Endothelial cell of umbilical vein (primary cell): Measurements from ENCODE around the gene ATAT1. TPM values are rescaled to one million over a fixed set of nuclear protein-coding genes. Genes with fewer than 3 reads are reported as not detected.
A peak's percentile ranks its signal among the peaks of the same experiment; 100 is the strongest.

Source experiments
- BruUV-seq: library from RNA; stranded (reverse); fragments of 400-500 nt; replicated peaks from 2 replicates; lab custom pipeline; 2021; lab: Mats Ljungman, UMichigan
- CTCF ChIA-PET: fragments of 300-600, 350-600 bp; sonication (Branson Sonifier 250); formaldehyde crosslinking; loops from one replicate; lab custom pipeline; 2021; ENCODE audit warnings: antibody characterized with exemption, inconsistent platforms; lab: Charles Lee
- POLR2A ChIA-PET: fragments of 300-600, 350-600 bp; sonication (Branson Sonifier 250); formaldehyde crosslinking; loops from one replicate; lab custom pipeline; 2021; ENCODE audit warnings: antibody characterized with exemption, inconsistent platforms; lab: Charles Lee
- DNase-seq: peaks from one replicate; pipeline ENCODE4 v3.0.0-alpha.2; 2011; ENCODE audit warnings: low read depth, low spot score
- FAIRE-seq: peaks from 2 replicates; lab custom pipeline; 2011; peaks lifted over from hg19 to GRCh38; lab: Jason Lieb, UNC
- H2AFZ ChIP-seq: 2 replicates; pipeline ENCODE4 v1.6.0; 2012; ENCODE audit warnings: low read depth, low read length, control low read depth, inconsistent platforms
- H3K27ac ChIP-seq: 2 replicates; pipeline ENCODE4 v1.5.1; 2011; ENCODE audit warnings: low read depth, mild to moderate bottlenecking, control low read depth, low read length, moderate library complexity; ENCODE audit not compliant: insufficient read depth
- H3K27me3 ChIP-seq, 2 experiments: 2 replicates each; pipeline versions ENCODE4 v1.6.0 to v1.6.1; 2011; ENCODE audit warnings: low read length in 2 of 2, mixed read lengths in 1 of 2; ENCODE audit not compliant: control insufficient read depth in 2 of 2, insufficient read depth in 2 of 2
- H3K36me3 ChIP-seq, 2 experiments: 2 replicates in 1 of 2; 3 replicates in 1 of 2; pipeline ENCODE4 v1.5.1; 2011; ENCODE audit warnings: low read length in 2 of 2, mild to moderate bottlenecking in 1 of 2, moderate library complexity in 1 of 2; ENCODE audit not compliant: control insufficient read depth in 2 of 2, insufficient read depth in 2 of 2; ENCODE audit errors: extremely low read depth in 1 of 2
- H3K4me1 ChIP-seq: 3 replicates; pipeline ENCODE4 v1.5.1; 2011; ENCODE audit warnings: mild to moderate bottlenecking, low read length; ENCODE audit not compliant: control insufficient read depth, insufficient read depth; ENCODE audit errors: extremely low read depth
- H3K4me2 ChIP-seq: 2 replicates; pipeline ENCODE4 v1.6.1; 2011; ENCODE audit warnings: low read length, control low read depth, mixed read lengths; ENCODE audit not compliant: insufficient read depth
- H3K4me3 ChIP-seq, 3 experiments: fragments of 200-600 bp in 1 of 3; sonication (generic), shearing (Covaris generic) in 1 of 3; replicated peaks in 1 of 3; 2 replicates each; pipeline ENCODE4 v1.5.1; 2011 to 2016; ENCODE audit warnings: control low read depth in 3 of 3, low read length in 3 of 3, mild to moderate bottlenecking in 2 of 3, inconsistent platforms in 1 of 3, low read depth in 1 of 3, moderate library complexity in 1 of 3; ENCODE audit not compliant: insufficient read depth in 1 of 3
- H3K79me2 ChIP-seq: 2 replicates; pipeline ENCODE4 v1.6.0; 2012; ENCODE audit warnings: low read length, inconsistent platforms; ENCODE audit not compliant: control insufficient read depth, insufficient read depth
- H3K9ac ChIP-seq: replicated peaks from 2 replicates; pipeline ENCODE3; 2011; ENCODE audit warnings: low read length, control low read depth; ENCODE audit not compliant: insufficient read depth; ENCODE audit errors: extremely low read depth
- H3K9me1 ChIP-seq: replicated peaks from 3 replicates; pipeline ENCODE4 v1.6.0; 2011; ENCODE audit warnings: mild to moderate bottlenecking, low read length; ENCODE audit not compliant: control insufficient read depth, insufficient read depth; ENCODE audit errors: extremely low read depth
- H3K9me3 ChIP-seq: replicated peaks from 2 replicates; pipeline ENCODE4 v1.5.1; 2012; ENCODE audit warnings: low read length, inconsistent platforms; ENCODE audit not compliant: control insufficient read depth, insufficient read depth
- H4K20me1 ChIP-seq: replicated peaks from 2 replicates; pipeline ENCODE3; 2011; ENCODE audit warnings: mild to moderate bottlenecking, low read length; ENCODE audit not compliant: control insufficient read depth, insufficient read depth; ENCODE audit errors: extremely low read depth
- CTCF ChIP-seq, 2 donors: IDR thresholded peaks; 1 replicate in 1 of 2; 2 replicates in 1 of 2; pipeline ENCODE4 v1.5.1; 2011; ENCODE audit warnings: low read length in 2 of 2, mild to moderate bottlenecking in 2 of 2, moderate library complexity in 2 of 2, control low read depth in 1 of 2, inconsistent platforms in 1 of 2, low read depth in 1 of 2; ENCODE audit not compliant: insufficient read depth in 1 of 2; ENCODE audit errors: extremely low read depth in 1 of 2
- GATA2 ChIP-seq: IDR thresholded peaks from 2 replicates; pipeline ENCODE4 v1.7.0; 2011; ENCODE audit warnings: low read depth, mild to moderate bottlenecking, moderate library complexity, mixed read lengths, low read length; ENCODE audit not compliant: insufficient read length, insufficient read depth
- MAX ChIP-seq: IDR thresholded peaks from 2 replicates; pipeline ENCODE4 v1.6.1; 2011; ENCODE audit not compliant: insufficient read depth, insufficient read length
- POLR2AphosphoS5 ChIP-seq: IDR thresholded peaks from 2 replicates; pipeline ENCODE4 v1.6.1; 2012; ENCODE audit warnings: low read depth, mild to moderate bottlenecking, control low read depth, low read length, moderate library complexity; ENCODE audit not compliant: insufficient read depth
- dilution Hi-C: fragments of 300-500 bp; cut with MboI; formaldehyde crosslinking; loops from one replicate; pipeline ENCODE4 v1.15.0; 2019; ENCODE audit warnings: low sequenced_read_pairs; ENCODE audit not compliant: extremely low pct_ligation_motif_present
- intact Hi-C: fragments of 100-400 bp; cut with micrococcal nuclease; formaldehyde crosslinking; loops from one replicate; pipeline ENCODE4 v1.10.0; 2022
- polyA plus RNA-seq, 4 experiments: library from polyadenylated mRNA; depleted of rRNA in 3 of 4; stranded (reverse) in 3 of 4; unstranded in 1 of 4; fragments of >200 nt; gene quantifications; 2 replicates each; pipeline versions ENCODE4 v1.2.1 to v1.2.3, GENCODE V29; 2011 to 2012; ENCODE audit warnings: missing spikeins in 1 of 4
- total RNA-seq: library from RNA; stranded (reverse); gene quantifications from 2 replicates; pipeline ENCODE4 v1.2.3, GENCODE V29; 2021

The ATAT1 gene
- total and polyA plus RNA-seq, 2 donors (not counting 3 experiments of a cell fraction or from before 2014, with no cell fraction given) = 17.4 to 18.4 TPM

GRCh38 chr6:30676660-30677285, 50.1 kb downstream of the ATAT1 start:
- peaks cover 31% of the 10 kb centered on the region for H3K4me1 ChIP-seq
- H3K27me3 ChIP-seq = no peaks in the 10 kb centered on the region
- no peak for TF ChIP-seq MAX
- CTCF ChIA-PET = interaction anchor here (1.0 to 6.6 kb wide), 4 partner anchors 40 to 54 kb away, joined by 3 to 184 read pairs (median 29); partner anchors contain the start of gene MDC1
- H4K20me1 ChIP-seq = no peaks in the 10 kb centered on the region
- no peak overlapping the region for H3K4me3 ChIP-seq
- no peak overlapping the region for H3K4me2 ChIP-seq
- H3K9me1 ChIP-seq = no peaks in the 10 kb centered on the region
- H3K9me3 ChIP-seq = no peaks in the 10 kb centered on the region
- H3K27ac ChIP-seq = no peak overlapping the region
- H3K79me2 ChIP-seq = peaks cover 46% of the 10 kb centered on the region
- POLR2A ChIA-PET = no interaction called here
- dilution Hi-C loops = no loop called here
- BruUV-seq = TSS peak; percentile 43
- H3K9ac ChIP-seq = no peak overlapping the region
- no peak for DNase-seq
- H2AFZ ChIP-seq = no peak overlapping the region
- FAIRE-seq = no peak
- H3K36me3 ChIP-seq = peaks cover 13 to 19% of the 10 kb centered on the region in 2 experiments
- intact Hi-C loops = no loop called here

DNA sequence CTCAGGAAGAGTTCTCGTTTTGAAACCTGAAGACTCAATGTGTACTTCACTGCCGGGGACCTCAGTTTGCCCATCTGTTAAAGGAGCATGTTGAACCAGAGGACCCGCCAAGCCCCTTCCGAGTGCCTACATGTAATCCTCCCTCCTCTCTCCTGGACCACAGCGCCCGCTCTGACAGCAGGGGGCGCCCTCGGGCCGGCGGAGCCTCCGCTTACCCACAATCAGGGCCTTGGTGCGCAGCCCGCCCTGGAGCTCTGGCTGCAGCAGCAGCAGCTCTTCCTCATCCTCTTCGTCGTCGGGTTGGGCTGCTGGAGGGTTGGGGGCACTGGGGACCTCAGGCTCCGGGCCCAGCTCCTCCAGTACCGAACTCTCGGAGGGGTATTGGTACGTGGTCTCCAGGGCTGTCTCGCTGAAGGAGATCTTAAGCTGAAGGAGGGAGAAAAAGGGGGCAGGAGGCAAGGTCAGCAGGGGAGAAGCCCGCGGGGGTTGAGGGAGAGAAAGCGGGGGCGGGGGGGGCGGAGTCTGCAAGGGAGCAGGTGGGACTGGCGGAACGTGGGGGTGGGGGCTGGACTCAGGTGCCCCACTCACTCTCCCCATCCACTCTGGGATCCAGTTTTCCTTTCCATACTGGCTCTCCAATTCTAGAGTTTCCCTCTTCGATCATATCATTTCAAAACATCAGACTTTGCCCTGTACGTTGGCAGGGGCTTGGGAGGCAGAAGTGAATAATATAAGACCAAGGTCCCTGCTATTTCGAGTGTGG, 52.5 kb downstream of the ATAT1 start:
- dilution Hi-C loops (no loop called here), intact Hi-C loops (loop anchor here (1.0 to 2.0 kb wide), 4 partner anchors 8 to 198 kb away; no protein-coding TSS in a partner anchor)
- ChIA-PET POLR2A (interaction anchor here (0.6 to 3.7 kb wide), 5 partner anchors 9 to 52 kb away, joined by 3 to 34 read pairs (median 8); no protein-coding TSS in a partner anchor), CTCF (interaction anchor here (0.6 to 6.6 kb wide), 43 partner anchors 9 to 450 kb away, joined by 3 to 296 read pairs (median 5); partner anchors contain the start of genes DDR1, MDC1, NRM and TUBB)
- H3K4me2 ChIP-seq = peak overlapping the region; percentile 85
- no peaks in the 10 kb centered on the region for H4K20me1 ChIP-seq
- peak overlapping the region in 2 of 3 experiments; percentile 8 to 27 for H3K4me3 ChIP-seq
- H3K27me3 ChIP-seq = no peaks in the 10 kb centered on the region
- H3K27ac ChIP-seq = peak overlapping the region; percentile 2
- peaks cover 13 to 19% of the 10 kb centered on the region in 2 experiments for H3K36me3 ChIP-seq
- peak; percentile 85 for DNase-seq
- H2AFZ ChIP-seq = no peak overlapping the region
- H3K9me1 ChIP-seq = no peaks in the 10 kb centered on the region
- peak; percentile 93 for FAIRE-seq
- H3K4me1 ChIP-seq = peaks cover 31% of the 10 kb centered on the region
- no peaks in the 10 kb centered on the region for H3K9me3 ChIP-seq
- TF ChIP-seq GATA2 (no peak), POLR2AphosphoS5 (peak; percentile 48), CTCF (IDR thresholded peaks at IDR 0.05; ENCODE audit: extremely low read depth in 1 of 2, insufficient read depth in 1 of 2, low read depth in 1 of 2, low read length in 2 of 2) (peak; percentile 95 to 96)
- H3K9ac ChIP-seq = peak overlapping the region; percentile 19
- BruUV-seq = no TSS peak
- peaks cover 63% of the 10 kb centered on the region for H3K79me2 ChIP-seq
